Fibroblast of skin of abdomen (primary cell): ENCODE results near the gene SPINK9.

Experiments used
- DNase-seq: peaks from one replicate; pipeline ENCODE4 v3.0.0-alpha.2; 2013

Gene SPINK9

DNA sequence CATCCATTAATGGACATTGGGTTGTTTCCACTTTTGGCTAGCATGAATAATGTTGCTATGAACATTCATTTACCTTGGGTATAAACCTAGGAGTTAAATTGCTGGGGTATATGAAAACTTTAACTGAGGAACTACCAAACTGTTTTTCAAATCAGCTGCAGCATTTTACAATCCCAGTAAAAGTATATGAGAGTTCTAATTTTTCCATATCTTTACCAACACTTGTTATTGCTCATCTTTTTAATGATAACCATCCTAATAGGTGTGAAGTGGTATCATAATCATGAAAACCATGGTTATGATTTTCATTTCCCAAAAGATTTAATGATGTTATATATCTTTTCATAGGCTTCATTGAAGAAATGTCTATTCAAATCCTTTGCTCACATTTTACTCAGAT is 32.9 kb downstream of the SPINK9 start:
- DNase-seq = no peak

DNA sequence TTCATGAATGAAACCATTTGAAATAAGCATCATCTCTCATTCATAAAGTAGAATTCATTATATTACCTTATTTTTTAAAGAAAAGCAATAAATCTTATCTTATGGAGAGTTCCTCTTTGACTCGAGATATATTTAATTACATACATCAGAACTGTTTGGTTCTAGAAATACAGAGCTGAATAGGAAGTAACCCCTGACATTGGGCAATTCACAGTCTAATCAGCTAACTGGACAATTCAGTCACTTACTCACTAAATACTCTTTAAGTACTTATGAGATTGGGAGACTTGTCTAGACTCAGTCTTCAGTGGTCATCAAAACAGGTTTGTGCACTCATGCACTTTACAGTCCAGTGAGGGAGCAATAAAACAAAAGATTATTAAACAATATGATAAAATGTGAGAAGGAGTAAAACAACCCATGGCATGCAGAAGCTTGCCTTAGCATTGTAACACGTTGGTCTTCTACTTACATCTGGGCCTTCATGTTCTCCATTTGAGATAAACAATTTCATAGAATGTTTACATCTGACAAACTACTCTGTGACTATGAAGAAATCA is 36.9 kb downstream of the SPINK9 start:
- DNase-seq = no peak

DNA sequence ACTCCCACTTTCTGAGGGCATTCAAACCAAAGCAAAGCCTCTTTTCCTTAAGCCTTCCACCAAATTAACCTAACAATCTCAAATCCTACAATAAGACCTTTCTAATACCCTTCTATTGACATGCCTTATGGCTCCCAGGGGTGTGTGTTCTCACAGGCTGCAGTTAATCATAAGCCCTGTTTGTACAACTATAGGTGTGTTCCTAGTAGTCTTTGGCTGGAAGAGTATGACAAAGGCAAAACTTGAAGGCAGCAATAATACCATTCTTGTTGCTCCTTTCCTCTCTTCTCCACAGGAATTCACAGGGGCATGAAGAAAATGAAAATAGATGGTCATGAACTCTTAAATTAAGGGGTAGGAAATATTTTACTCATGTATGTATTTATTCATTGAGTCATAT is 37.5 kb downstream of the SPINK9 start:
- no peak for DNase-seq

DNA sequence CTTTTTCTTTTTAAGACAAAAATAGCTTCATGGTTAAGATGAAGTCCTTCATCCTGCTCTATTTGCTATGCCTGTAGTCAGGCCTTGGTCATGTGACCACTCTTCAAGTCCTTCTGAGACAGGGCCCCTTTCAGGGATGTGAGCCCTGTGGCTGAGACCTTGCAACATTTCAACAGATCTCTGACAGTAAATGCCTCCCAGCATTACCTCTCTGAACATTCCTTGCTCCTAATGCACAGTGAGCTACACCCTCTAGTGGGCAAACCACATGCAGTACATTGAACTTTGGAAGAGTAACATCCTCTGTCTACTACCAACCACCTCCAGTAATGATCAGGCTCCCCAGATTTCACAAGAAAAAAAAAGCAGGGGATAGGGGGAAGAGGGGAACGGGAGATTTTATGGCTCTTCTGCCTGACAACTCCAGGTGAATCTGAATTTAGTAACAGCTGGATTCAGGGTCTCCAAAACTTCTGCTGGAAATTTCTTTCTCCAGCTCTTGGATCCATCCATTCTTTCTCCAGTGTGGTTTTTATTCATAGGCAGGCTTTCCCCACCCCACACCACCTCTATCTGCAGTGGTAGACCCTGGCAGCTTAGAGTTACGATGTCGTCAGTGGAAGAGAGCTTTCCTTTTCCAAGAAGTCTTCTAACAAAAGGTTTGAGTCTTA is 39.5 kb downstream of the SPINK9 start:
- peak; percentile 61 for DNase-seq

GRCh38 chr5:148376198-148376597 is 40.8 kb downstream of the SPINK9 start:
- DNase-seq = no peak

DNA sequence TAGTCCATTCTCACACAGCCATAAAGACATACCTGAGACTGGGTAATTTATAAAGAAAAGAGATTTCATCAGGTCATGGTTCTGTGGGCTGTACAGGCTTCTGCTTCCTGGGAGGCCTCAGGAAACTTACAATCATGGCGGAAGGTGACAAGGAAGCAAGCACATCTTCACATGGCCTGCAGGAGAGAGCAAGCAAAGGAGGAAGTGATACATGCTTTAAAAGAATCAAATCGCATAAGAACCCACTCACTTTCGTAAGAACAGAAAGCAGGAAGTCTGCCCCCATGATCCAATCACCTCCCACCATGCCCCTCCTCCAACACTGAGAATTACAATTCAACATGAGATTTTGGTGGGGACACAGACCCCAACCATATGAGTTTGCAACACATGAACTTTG is 43.3 kb downstream of the SPINK9 start:
- no peak for DNase-seq

DNA sequence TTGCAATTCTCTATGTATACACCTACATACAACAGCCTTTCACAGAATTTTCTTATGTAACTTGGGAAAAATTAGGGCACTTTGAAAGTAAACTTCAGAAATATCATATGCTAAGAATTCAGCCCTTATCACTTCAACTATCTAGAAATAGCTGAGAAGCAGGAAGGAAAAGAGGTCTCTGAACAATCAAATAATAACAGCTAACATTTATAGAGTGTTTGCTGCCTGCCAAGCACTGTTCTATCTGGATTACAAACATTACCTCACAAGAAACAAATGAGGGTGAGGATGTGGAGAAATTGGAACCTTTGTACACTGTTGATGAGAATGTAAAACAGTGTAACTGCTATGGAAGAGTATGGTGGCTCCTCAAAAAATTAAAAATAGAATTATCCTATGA is 44.0 kb downstream of the SPINK9 start:
- no peak for DNase-seq

GRCh38 chr5:148381906-148382305 is 46.5 kb downstream of the SPINK9 start:
- DNase-seq = no peak

GRCh38 chr5:148382961-148383360 is 47.6 kb downstream of the SPINK9 start:
- no peak for DNase-seq

GRCh38 chr5:148383564-148384379 is 48.4 kb downstream of the SPINK9 start, which contains the start of gene FBXO38:
Gene FBXO38, plus strand, starts transcription at chr5:148383958. Its CDS starts 10,819 bp downstream, at chr5:148394777.
- DNase-seq = peak; percentile 95

DNA sequence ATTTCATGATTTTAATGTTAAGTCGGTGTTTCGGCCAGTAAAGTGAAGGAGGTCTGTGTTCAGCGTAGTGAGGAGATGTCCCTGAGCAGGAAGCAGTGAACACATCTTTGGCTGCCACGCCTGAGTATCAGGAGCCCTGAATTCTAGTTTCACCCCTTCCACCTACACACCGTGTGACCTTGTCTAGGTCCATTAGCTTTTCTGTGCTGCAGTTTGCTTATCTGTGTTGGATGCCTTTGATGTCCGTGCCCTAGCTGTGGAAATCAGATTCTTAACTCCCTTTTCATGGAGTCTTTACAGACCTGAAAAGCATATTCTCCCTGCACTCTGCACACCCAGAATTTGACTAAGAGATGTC is 49.0 kb downstream of the SPINK9 start:
- no peak for DNase-seq

- DNase-seq = no peak
Measured at GRCh38 chr5:148385094-148385493, 49.7 kb downstream of the SPINK9 start.

DNA sequence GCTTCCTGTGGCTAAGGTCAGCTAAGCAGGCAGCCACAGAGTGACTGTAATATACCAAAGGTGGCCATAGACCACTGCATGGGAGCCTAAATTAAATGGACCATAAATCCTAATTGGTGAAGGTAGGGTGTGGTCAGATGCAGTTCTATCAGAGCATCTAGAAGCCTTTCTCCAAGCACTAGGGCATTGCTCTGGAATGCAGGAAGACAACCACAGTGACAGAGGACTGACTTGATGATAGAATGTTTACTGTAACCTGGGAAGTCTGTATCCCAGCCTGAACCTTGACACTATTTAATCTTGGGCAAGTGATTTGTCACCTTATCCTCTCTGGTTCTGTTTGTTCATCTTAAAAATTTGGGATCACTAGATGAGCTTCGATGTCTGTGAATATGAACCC is 50.7 kb downstream of the SPINK9 start:
- DNase-seq = no peak

- DNase-seq = peak; percentile 73
Measured at GRCh38 chr5:148387325-148387724, 52.0 kb downstream of the SPINK9 start.

DNA sequence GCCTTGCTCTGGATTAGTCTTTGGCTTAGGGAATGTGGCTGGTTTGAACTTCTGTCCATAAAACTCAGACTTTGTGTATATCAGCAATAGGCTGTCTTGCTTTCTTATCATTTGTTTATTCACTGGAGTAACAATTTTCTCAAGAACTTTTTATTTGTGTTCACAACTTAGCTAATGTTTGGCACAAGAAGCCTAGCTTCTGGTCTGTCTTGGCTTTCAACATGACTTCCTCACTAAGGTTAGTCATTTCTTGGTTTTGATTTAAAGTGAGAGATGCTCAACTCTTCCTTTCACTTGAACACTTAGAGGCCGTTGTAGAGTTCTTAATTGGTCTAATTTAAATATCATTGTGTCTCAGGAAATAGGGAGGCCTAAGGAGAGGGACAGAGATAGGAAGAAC is 53.3 kb downstream of the SPINK9 start:
- DNase-seq = no peak
